ENCODE data around the gene CDC42BPG.

CDC42BPG gene

GRCh38 chr11:64854157-64854533 lies 9.7 kb upstream of the CDC42BPG start:
- no peak overlapping the region for H4K5ac ChIP-seq (ENCODE audit: low read length)
- H2BK15ac ChIP-seq (replicated peaks; ENCODE audit: low read depth): no peak overlapping the region
- H3K79me2 ChIP-seq (ENCODE audit: control insufficient read depth, insufficient read depth, low read length): no peaks in the 10 kb centered on the region
- no peaks in the 10 kb centered on the region for H3K4me1 ChIP-seq (ENCODE audit: control insufficient read depth, low read depth, low read length)
- no peak overlapping the region for H3K4ac ChIP-seq (ENCODE audit: low read depth, low read length)
- H3K27ac ChIP-seq (ENCODE audit: low read depth, low read length): no peak overlapping the region
- no peak overlapping the region for H3K56ac ChIP-seq (ENCODE audit: low read length)
- H4K8ac ChIP-seq (ENCODE audit: low read depth, low read length): no peak overlapping the region
- H3K4me2 ChIP-seq (ENCODE audit: low read length): no peak overlapping the region
- H3K18ac ChIP-seq (ENCODE audit: low read length): no peak overlapping the region
- no peak for DNase-seq
- H3K9ac ChIP-seq (ENCODE audit: low read length): no peak overlapping the region
- no CpG with 5 or more reads among the region's 25 CpGs for WGBS (ENCODE audit: extremely low coverage, insufficient coverage, low lambda C conversion rate)
- no peak overlapping the region for H2BK120ac ChIP-seq (ENCODE audit: low read depth, low read length)
- no peak overlapping the region for H2BK5ac ChIP-seq (ENCODE audit: low read length)
- H3K79me1 ChIP-seq (ENCODE audit: low read length): no peaks in the 10 kb centered on the region
- H3K27me3 ChIP-seq (ENCODE audit: insufficient read depth, low read length, poor library complexity): no peaks in the 10 kb centered on the region
- H3K4me3 ChIP-seq (ENCODE audit: low read length): no peak overlapping the region
- no peak overlapping the region for H3K23ac ChIP-seq (ENCODE audit: low read length)
- no peaks in the 10 kb centered on the region for H3K36me3 ChIP-seq (ENCODE audit: control insufficient read depth, insufficient read depth, low read length)
- H2AK5ac ChIP-seq (ENCODE audit: low read length): no peak overlapping the region

- Histone ChIP-seq H4K5ac (ENCODE audit: low read length) (no peak overlapping the region), H3K4ac (ENCODE audit: low read depth, low read length) (no peak overlapping the region), H3K23ac (ENCODE audit: low read length) (no peak overlapping the region), H3K27ac (ENCODE audit: low read depth, low read length) (no peak overlapping the region), H2BK15ac (replicated peaks; ENCODE audit: low read depth) (no peak overlapping the region), H3K79me1 (ENCODE audit: low read length) (no peaks in the 10 kb centered on the region), H4K8ac (ENCODE audit: low read depth, low read length) (no peak overlapping the region), H3K4me1 (ENCODE audit: control insufficient read depth, low read depth, low read length) (no peaks in the 10 kb centered on the region), H3K36me3 (ENCODE audit: control insufficient read depth, insufficient read depth, low read length) (no peaks in the 10 kb centered on the region), H3K18ac (ENCODE audit: low read length) (no peak overlapping the region), H3K56ac (ENCODE audit: low read length) (no peak overlapping the region), H2BK5ac (ENCODE audit: low read length) (no peak overlapping the region), H3K27me3 (ENCODE audit: insufficient read depth, low read length, poor library complexity) (no peaks in the 10 kb centered on the region), H3K9ac (ENCODE audit: low read length) (no peak overlapping the region), H2AK5ac (ENCODE audit: low read length) (no peak overlapping the region), H3K4me3 (ENCODE audit: low read length) (no peak overlapping the region), H3K4me2 (ENCODE audit: low read length) (no peak overlapping the region), H3K79me2 (ENCODE audit: control insufficient read depth, insufficient read depth, low read length) (no peaks in the 10 kb centered on the region), H2BK120ac (ENCODE audit: low read depth, low read length) (no peak overlapping the region)
- WGBS (ENCODE audit: extremely low coverage, insufficient coverage, low lambda C conversion rate): no CpG with 5 or more reads among the region's 27 CpGs
- no peak for DNase-seq
Measured at GRCh38 chr11:64853709-64854108, 9.3 kb upstream of the CDC42BPG start.

- H3K9ac ChIP-seq (ENCODE audit: low read length): no peak overlapping the region
- no peak overlapping the region for H2AK5ac ChIP-seq (ENCODE audit: low read length)
- H3K4me3 ChIP-seq (ENCODE audit: low read length): no peak overlapping the region
- H3K56ac ChIP-seq (ENCODE audit: low read length): no peak overlapping the region
- no peaks in the 10 kb centered on the region for H3K27me3 ChIP-seq (ENCODE audit: insufficient read depth, low read length, poor library complexity)
- H3K79me1 ChIP-seq (ENCODE audit: low read length): no peaks in the 10 kb centered on the region
- H2BK5ac ChIP-seq (ENCODE audit: low read length): no peak overlapping the region
- H3K27ac ChIP-seq (ENCODE audit: low read depth, low read length): no peak overlapping the region
- H2BK120ac ChIP-seq (ENCODE audit: low read depth, low read length): no peak overlapping the region
- H3K4me2 ChIP-seq (ENCODE audit: low read length): no peak overlapping the region
- no peak for DNase-seq
- no CpG with 5 or more reads among the region's 24 CpGs for WGBS (ENCODE audit: extremely low coverage, insufficient coverage, low lambda C conversion rate)
- H2BK15ac ChIP-seq (replicated peaks; ENCODE audit: low read depth): no peak overlapping the region
- H4K8ac ChIP-seq (ENCODE audit: low read depth, low read length): no peak overlapping the region
- no peaks in the 10 kb centered on the region for H3K79me2 ChIP-seq (ENCODE audit: control insufficient read depth, insufficient read depth, low read length)
- no peaks in the 10 kb centered on the region for H3K4me1 ChIP-seq (ENCODE audit: control insufficient read depth, low read depth, low read length)
- no peak overlapping the region for H3K4ac ChIP-seq (ENCODE audit: low read depth, low read length)
- no peak overlapping the region for H3K18ac ChIP-seq (ENCODE audit: low read length)
- H3K36me3 ChIP-seq (ENCODE audit: control insufficient read depth, insufficient read depth, low read length): no peaks in the 10 kb centered on the region
- no peak overlapping the region for H3K23ac ChIP-seq (ENCODE audit: low read length)
- H4K5ac ChIP-seq (ENCODE audit: low read length): no peak overlapping the region
Measured at GRCh38 chr11:64852804-64853509, 8.5 kb upstream of the CDC42BPG start.

- H3K27ac ChIP-seq (ENCODE audit: low read depth, low read length): no peak overlapping the region
- WGBS (ENCODE audit: extremely low coverage, insufficient coverage, low lambda C conversion rate): no CpG with 5 or more reads among the region's 8 CpGs
Measured at GRCh38 chr11:64851831-64852351, 7.4 kb upstream of the CDC42BPG start.

GRCh38 chr11:64850979-64851567 lies 6.6 kb upstream of the CDC42BPG start:
- Histone ChIP-seq H3K27me3 (ENCODE audit: insufficient read depth, low read length, poor library complexity) (no peaks in the 10 kb centered on the region), H3K18ac (ENCODE audit: low read length) (no peak overlapping the region), H3K56ac (ENCODE audit: low read length) (no peak overlapping the region), H3K23ac (ENCODE audit: low read length) (no peak overlapping the region), H3K79me1 (ENCODE audit: low read length) (no peaks in the 10 kb centered on the region), H3K4ac (ENCODE audit: low read depth, low read length) (no peak overlapping the region), H3K4me3 (ENCODE audit: low read length) (no peak overlapping the region), H2AK5ac (ENCODE audit: low read length) (no peak overlapping the region), H4K5ac (ENCODE audit: low read length) (no peak overlapping the region), H2BK5ac (ENCODE audit: low read length) (no peak overlapping the region), H3K36me3 (ENCODE audit: control insufficient read depth, insufficient read depth, low read length) (no peaks in the 10 kb centered on the region), H3K4me1 (ENCODE audit: control insufficient read depth, low read depth, low read length) (no peaks in the 10 kb centered on the region), H2BK15ac (replicated peaks; ENCODE audit: low read depth) (no peak overlapping the region), H3K79me2 (ENCODE audit: control insufficient read depth, insufficient read depth, low read length) (no peaks in the 10 kb centered on the region), H2BK120ac (ENCODE audit: low read depth, low read length) (no peak overlapping the region), H3K4me2 (ENCODE audit: low read length) (no peak overlapping the region), H3K9ac (ENCODE audit: low read length) (no peak overlapping the region), H4K8ac (ENCODE audit: low read depth, low read length) (no peak overlapping the region), H3K27ac (ENCODE audit: low read depth, low read length) (no peak overlapping the region)
- no CpG with 5 or more reads among the region's 13 CpGs for WGBS (ENCODE audit: extremely low coverage, insufficient coverage, low lambda C conversion rate)
- DNase-seq: no peak

More at GRCh38 chr11:64851831-64852351, 7.4 kb upstream of the CDC42BPG start:
- Histone ChIP-seq H3K27me3 (ENCODE audit: insufficient read depth, low read length, poor library complexity) (no peaks in the 10 kb centered on the region), H4K8ac (ENCODE audit: low read depth, low read length) (no peak overlapping the region), H3K36me3 (ENCODE audit: control insufficient read depth, insufficient read depth, low read length) (no peaks in the 10 kb centered on the region), H3K79me2 (ENCODE audit: control insufficient read depth, insufficient read depth, low read length) (no peaks in the 10 kb centered on the region), H3K9ac (ENCODE audit: low read length) (no peak overlapping the region), H2BK15ac (replicated peaks; ENCODE audit: low read depth) (no peak overlapping the region), H3K56ac (ENCODE audit: low read length) (no peak overlapping the region), H2BK5ac (ENCODE audit: low read length) (no peak overlapping the region), H3K4me1 (ENCODE audit: control insufficient read depth, low read depth, low read length) (no peaks in the 10 kb centered on the region), H3K4ac (ENCODE audit: low read depth, low read length) (no peak overlapping the region), H3K18ac (ENCODE audit: low read length) (no peak overlapping the region), H3K79me1 (ENCODE audit: low read length) (no peaks in the 10 kb centered on the region), H3K23ac (ENCODE audit: low read length) (no peak overlapping the region), H3K4me2 (ENCODE audit: low read length) (no peak overlapping the region), H2BK120ac (ENCODE audit: low read depth, low read length) (no peak overlapping the region), H4K5ac (ENCODE audit: low read length) (no peak overlapping the region), H2AK5ac (ENCODE audit: low read length) (no peak overlapping the region), H3K4me3 (ENCODE audit: low read length) (no peak overlapping the region)
- DNase-seq: no peak
